Colonic mucosa (tissue), 4 donors: ENCODE measurements around the gene ACTN2. TPM values are rescaled to one million over a fixed set of nuclear protein-coding genes. Genes with fewer than 3 reads are reported as not detected.
A peak's percentile ranks its signal among the peaks of the same experiment; 100 is the strongest.

Experiments used
- DNase-seq: peaks from one replicate; pipeline ENCODE4 v3.0.0-alpha.2; 2020
- H3K27ac ChIP-seq: fragments of 200-600 bp; one replicate; pipeline ENCODE4 v1.8.0; 2021
- H3K27me3 ChIP-seq: fragments of 200-600 bp; one replicate; pipeline ENCODE4 v1.8.0; 2021
- H3K36me3 ChIP-seq: fragments of 200-600 bp; one replicate; pipeline ENCODE4 v1.8.0; 2021
- H3K4me1 ChIP-seq: fragments of 200-600 bp; one replicate; pipeline ENCODE4 v1.8.0; 2021; ENCODE audit warnings: mild to moderate bottlenecking
- H3K4me3 ChIP-seq: fragments of 200-600 bp; one replicate; pipeline ENCODE4 v1.8.0; 2021
- H3K9ac ChIP-seq, 2 donors: one replicate each; pipeline ENCODE4 v1.7.0; 2013; ENCODE audit warnings: control low read depth in 2 of 2, low read depth in 2 of 2, low read length in 2 of 2
- H3K9me3 ChIP-seq: fragments of 200-600 bp; one replicate; pipeline ENCODE4 v1.8.0; 2021
- CTCF ChIP-seq: fragments of 200-600 bp; IDR thresholded peaks from one replicate; pipeline ENCODE4 v1.8.0; 2022; ENCODE audit warnings: antibody characterized with exemption, mild to moderate bottlenecking
- intact Hi-C: fragments of 100-400 bp; cut with DNase I; formaldehyde crosslinking; loops from one replicate; pipeline ENCODE4 v1.14.1; 2022
- total RNA-seq, 2 donors: library from RNA; stranded (reverse); fragmentation: NEBNext Ultra II Directional in 1 of 2; extraction: Animal tissue kit (Norgen Biotek cat#: 25700) in 1 of 2; gene quantifications; one replicate each; pipeline ENCODE4 v1.2.1, GENCODE V29; 2021
- donor health status: healthy.
- donor health status: DM: no; HTN: no; CAD: no.
- donor health status: DM: no; HTN: no; CAD: no.

Gene ACTN2
- total RNA-seq = under 1 TPM; 0.05 to 0.72 TPM

- Histone ChIP-seq H3K27me3 (peaks cover 4% of the 10 kb centered on the region), H3K4me1 (peaks cover 4% of the 10 kb centered on the region), H3K9ac (peak within 1 kb of the TSS in 1 of 2 donors; percentile 24), H3K4me3 (peak within 1 kb of the TSS; percentile 35), H3K36me3 (no peaks in the 10 kb centered on the region), H3K27ac (no peak within 1 kb of the TSS), H3K9me3 (no peaks in the 10 kb centered on the region)
- peak; percentile 49 for DNase-seq
- intact Hi-C loops = no loop called here
- TF ChIP-seq CTCF = no peak
Measured at GRCh38 chr1:236685917-236686814, at the start of gene ACTN2. Gene ACTN2 (plus strand): TSS chr1:236686499. CDS start chr1:236686674, 175 bp downstream.

GRCh38 chr1:236638945-236639344 is 47.4 kb upstream of the ACTN2 start:
- no peaks in the 10 kb centered on the region for H3K36me3 ChIP-seq
- no peaks in the 10 kb centered on the region for H3K9me3 ChIP-seq
- H3K27me3 ChIP-seq = no peaks in the 10 kb centered on the region
- no peak for TF ChIP-seq CTCF
- H3K4me1 ChIP-seq = no peaks in the 10 kb centered on the region
- no peak overlapping the region for H3K9ac ChIP-seq
- no peak overlapping the region for H3K27ac ChIP-seq
- H3K4me3 ChIP-seq = no peak overlapping the region
- no peak for DNase-seq
- intact Hi-C loops = no loop called here

GRCh38 chr1:236639686-236640085 is 46.6 kb upstream of the ACTN2 start:
- Histone ChIP-seq H3K9ac (no peak overlapping the region), H3K27me3 (no peaks in the 10 kb centered on the region), H3K4me3 (no peak overlapping the region), H3K9me3 (no peaks in the 10 kb centered on the region), H3K4me1 (no peaks in the 10 kb centered on the region), H3K36me3 (no peaks in the 10 kb centered on the region), H3K27ac (no peak overlapping the region)
- no peak for DNase-seq
- intact Hi-C loops = no loop called here
- no peak for TF ChIP-seq CTCF

GRCh38 chr1:236642763-236643162 is 43.5 kb upstream of the ACTN2 start:
- Histone ChIP-seq H3K9ac (no peak overlapping the region), H3K27ac (no peak overlapping the region), H3K27me3 (no peaks in the 10 kb centered on the region), H3K9me3 (no peaks in the 10 kb centered on the region), H3K4me3 (no peak overlapping the region), H3K4me1 (no peaks in the 10 kb centered on the region), H3K36me3 (no peaks in the 10 kb centered on the region)
- no peak for DNase-seq
- no peak for TF ChIP-seq CTCF
- intact Hi-C loops = no loop called here

- no peak for TF ChIP-seq CTCF
- Histone ChIP-seq H3K4me3 (no peak overlapping the region), H3K27ac (no peak overlapping the region), H3K9me3 (no peaks in the 10 kb centered on the region), H3K9ac (no peak overlapping the region), H3K4me1 (no peaks in the 10 kb centered on the region), H3K36me3 (no peaks in the 10 kb centered on the region), H3K27me3 (no peaks in the 10 kb centered on the region)
- DNase-seq = no peak
- intact Hi-C loops = no loop called here
Measured at GRCh38 chr1:236645016-236645680, 41.2 kb upstream of the ACTN2 start.
